HG03025 (cell line): ENCODE measurements around the gene COL6A1.
"Not testable (repeated sequence)": the region's sequence is repeated elsewhere in the genome, so short reads cannot be mapped to it uniquely, and the experiment has no call there.

Source experiments
- ATAC-seq: cut with Tn5 transposase; IDR thresholded peaks from one replicate; pipeline ENCODE4 v1.9.1; 2021; ENCODE audit warnings: mild to moderate bottlenecking, moderate library complexity; ENCODE audit not compliant: unreplicated experiment, low FRiP score

Gene COL6A1

DNA sequence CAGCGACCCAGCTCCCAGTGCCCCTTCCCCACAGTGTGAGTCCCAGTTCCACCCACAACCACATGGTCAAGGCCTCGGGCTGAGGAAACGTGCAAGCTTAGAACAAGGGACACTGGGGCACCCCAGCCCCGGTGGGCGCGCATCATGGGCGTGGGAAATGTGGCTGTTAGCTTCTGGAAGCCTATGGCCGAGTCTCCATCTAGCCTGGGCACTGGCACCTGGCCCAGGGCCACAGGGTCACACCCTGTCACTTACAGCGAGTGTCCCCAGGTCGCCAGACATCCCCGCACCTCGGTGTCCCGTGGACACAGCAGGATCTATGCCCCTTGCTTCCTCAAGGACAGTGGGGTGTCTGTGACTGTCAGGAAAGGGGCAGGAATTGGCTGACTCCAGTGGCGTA is 37.0 kb upstream of the COL6A1 start:
- ATAC-seq, result no peak

DNA sequence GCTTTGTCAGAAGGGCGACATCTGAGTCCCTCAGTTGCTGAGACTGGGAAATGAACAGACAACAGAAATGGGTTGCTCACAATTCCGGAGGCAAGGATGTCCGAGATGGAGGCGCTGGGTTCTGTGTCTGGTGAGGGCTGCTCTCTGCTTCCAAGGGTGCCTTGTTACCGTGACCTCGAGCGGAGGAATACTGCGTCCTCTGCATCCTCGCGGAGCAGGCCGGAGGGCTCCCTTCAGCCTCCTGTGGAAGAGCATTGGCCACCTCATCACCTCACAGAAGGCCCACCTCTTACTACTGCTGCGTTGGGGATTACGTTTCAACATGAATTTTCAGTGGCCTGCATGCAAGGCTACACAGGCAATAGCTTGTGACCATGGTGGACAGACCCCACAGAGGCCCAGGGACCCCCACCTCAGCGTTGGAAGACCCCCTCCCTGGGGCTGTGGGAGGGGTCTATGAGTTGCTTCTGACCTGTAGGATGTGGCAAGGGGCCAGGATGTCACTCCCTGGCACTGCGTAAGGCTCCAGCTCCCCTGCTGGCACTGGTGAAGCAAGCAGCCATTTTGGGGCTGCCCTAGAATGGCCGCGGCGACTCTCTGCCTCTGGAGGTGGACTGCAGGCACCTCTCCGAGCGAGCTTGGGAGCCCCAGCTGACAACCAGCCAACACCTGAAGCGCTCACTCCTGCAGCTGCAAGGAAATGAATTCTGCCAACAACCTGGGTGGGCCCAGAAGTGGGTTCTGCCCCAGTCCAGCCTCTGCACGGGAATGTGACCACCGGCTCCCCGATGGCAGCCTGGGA is 36.3 kb upstream of the COL6A1 start:
- ATAC-seq, result no peak

DNA sequence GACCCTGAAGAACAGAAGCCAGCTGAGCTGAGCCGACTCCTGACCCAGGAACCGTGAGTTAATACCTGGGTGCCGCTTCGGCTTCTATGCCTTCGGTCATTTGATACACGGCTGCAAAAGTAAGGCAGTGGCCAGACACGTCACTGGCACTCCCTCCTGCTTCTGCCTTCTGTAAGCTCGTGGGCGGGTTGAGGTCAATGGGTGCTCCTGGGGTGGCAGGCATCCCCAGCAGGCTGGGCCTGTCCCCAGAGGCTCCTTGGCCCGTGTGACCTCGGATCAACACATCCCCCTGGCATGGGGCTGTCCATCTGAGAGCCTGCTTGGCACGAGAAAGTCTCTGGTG is 35.7 kb upstream of the COL6A1 start:
- ATAC-seq, result no peak

DNA sequence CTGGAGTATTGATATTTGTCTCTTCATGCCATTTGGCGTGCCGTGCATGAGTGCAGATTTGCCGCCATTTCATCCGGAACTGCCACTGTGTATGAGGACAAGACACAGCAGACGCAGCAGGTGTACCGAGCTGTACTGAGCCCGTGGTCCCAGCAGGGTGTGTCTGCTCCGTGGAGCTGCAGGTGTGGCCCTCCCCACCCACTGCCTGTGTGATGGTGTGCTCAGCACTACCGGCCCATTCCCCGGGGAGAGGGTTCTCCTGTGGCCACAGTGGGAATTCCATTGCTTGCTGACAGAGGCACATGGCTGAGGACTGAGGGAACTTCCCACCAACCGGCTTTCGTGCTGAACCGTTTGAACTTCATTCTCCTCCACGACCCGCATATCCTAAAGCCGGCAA is 34.3 kb upstream of the COL6A1 start:
- no peak for ATAC-seq

DNA sequence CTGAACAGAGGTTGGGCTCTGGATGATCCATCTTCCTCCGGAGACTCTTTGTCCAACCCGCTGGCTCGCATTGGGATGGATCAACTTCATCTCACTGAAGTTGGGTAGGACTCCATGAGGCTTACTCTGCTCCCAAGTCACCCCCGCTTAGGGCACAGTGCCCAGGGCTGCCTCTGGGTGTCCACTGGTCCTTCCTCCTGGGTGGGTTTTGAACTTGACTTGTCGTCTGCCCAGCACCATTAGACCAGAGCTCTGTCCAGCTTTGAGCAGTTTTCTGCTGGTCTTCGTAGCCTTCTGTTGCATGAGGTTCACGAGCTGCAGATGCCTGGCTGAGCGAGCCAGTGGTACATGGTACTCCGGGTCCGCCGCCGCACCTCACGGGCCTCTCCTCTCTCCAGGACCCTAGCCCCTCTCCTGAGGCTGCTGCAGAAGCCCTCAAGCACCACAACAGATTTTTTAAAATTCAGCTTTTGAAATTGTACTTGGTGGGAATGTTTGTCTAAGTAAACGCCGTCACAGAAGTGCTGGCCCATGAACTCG is 33.8 kb upstream of the COL6A1 start:
- ATAC-seq, result no peak

DNA sequence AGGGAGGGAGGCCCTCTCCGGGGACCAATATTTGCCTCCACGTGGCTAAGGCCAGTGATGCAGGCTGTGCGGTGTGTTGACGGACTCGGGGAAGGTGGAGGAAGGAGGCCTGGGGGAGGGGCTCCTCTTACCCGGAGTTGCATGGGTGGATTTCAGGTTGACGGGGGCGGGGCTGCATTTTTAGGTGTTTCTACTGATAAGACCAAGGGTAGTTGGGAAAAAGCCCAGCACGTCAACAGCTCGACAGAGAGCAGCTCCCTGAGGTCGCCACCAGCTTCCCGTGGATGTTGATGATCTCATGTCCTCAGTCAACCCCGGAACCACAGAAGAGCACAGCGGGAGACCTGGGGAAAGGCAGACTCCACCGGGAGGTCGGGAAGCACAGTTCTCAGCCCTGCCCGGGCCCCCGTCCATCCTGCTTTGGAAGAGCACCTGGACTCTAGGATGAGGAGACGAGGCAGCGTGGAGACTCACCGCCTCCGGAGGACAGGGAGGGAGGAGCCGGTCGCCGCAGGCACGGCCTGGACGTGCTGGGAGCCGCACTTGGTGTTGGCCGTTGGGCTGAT is 32.9 kb upstream of the COL6A1 start:
- no peak for ATAC-seq

DNA sequence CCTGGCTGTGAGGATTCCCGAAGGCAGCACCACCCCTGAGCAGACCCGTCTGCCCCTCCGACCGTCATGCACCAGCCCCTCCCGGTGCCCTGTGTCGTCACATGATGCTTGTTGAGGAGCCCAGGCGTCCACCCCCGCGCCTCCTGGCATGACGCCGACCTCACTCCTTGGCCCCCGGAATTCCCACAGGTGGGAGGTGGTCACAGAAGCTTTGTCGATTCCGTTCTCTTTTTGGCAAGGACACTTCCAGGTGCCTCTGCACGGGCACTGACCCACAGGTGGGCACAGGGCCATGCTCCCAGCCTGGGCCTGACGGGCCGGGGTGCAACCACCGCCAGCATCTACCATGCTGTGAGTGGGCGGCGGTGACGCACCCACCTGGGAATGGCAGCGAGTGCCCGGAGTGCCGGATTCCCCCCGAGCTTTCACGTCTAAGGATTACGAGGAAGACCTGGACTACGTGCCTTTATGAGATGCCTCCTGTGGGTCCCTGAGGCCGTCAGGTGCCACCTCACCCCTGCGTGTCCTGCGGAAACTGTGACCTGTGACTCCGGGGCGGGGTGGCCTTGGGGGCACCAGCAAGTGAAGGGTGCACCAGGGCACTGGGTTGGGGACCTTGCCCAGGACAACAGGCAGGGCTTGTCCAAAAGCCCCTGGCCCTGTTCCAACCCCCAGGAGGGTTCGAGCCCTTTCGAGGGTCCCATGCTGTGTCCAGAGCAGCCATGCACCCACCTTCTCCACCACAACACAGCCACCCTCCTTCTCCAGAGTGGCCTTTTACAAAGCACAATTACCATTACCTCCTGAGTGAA is 31.4 kb upstream of the COL6A1 start:
- ATAC-seq, result no peak

DNA sequence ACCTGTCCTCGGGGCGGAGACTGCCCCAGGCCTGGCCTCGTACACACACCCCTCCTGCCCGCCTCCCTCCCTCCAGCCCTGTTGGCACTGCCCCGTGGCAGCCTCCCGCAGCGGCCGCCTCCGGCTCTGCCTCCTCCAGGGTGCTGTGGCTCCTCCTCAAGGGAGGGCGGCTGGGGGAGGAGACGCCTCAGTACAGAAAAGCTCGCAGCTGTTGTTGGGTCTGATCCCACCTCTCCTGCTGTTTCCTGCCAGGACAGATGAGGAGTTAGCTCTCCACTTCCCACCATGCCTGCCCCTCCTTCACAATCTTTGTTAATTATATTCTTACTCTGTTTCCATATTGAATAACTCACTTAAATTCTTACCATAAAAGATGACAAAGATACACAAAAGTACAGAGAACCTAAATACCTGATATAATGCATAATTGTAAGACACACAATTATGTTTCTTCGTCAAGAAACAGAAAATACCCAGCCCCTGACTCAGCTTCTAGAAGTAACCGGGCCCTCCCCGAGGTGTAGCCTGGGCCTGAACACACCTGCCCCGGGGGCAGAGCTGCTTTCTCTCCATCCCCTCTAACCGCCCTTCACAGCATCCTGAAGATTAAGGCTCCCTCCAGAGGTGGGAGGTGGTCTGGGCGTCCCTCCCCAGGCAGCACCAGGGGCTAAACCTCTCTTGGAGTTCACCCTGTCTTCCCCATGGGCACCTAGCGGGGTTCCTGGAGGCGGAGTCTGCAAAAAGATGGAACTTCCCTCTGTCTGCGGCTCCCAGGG is 30.6 kb upstream of the COL6A1 start:
- ATAC-seq, result no peak

DNA sequence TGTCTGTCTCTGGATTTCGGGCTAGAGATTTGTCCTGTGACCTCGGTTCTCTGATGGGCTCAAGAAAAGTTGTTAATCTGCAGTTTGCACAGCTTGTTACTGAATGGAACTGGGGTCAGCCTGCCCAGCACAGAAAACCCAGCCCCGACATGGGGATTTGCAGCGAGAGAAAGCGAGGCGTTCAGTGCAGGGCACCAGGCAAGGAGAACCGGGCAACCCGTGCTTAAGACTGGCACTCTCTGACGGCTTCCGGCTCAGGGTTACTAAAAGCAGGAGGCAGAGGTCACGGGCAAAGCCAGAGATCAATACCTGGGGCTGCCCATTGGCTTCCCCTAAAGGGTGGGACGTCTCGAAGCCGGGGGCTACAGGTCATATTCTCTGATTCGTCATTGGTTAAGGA is 29.9 kb upstream of the COL6A1 start:
- ATAC-seq, result no peak

DNA sequence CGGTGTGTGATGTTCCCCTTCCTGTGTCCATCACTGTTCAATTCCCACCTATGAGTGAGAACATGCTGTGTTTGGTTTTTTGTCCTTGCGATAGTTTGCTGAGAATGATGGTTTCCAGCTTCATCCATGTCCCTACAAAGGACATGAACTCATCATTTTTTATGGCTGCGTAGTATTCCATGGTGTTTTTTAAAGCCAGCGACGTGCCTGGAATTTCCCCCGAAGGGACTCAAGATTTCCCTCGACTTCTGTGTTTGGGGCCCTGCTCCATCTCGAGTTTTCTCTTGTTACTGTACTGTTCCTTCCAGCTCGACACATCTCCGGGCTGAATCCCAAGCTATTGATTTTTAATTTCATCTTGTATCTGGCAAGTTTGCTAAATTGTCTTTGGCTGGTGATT is 29.0 kb upstream of the COL6A1 start:
- not testable (repeated sequence) for ATAC-seq

DNA sequence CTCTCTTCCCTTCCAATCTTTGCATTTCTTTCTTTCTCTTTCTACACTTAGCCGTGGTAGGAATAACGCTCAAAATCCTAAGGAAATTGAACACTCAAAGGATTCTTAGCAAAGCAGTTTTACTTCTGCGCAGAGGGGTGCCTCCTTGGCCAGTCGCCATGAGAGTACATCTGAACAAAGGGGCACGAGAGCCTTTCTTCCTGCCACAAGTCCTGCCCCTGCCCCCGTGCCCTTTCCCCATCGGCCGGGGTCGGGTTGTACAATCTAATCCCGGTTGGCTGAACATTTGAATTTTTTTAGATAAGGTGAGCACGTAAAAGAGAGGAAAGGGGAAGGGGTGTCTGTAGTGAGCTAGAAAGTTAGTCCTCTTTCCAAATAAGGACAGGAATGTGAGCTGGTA is 28.6 kb upstream of the COL6A1 start:
- no peak for ATAC-seq

DNA sequence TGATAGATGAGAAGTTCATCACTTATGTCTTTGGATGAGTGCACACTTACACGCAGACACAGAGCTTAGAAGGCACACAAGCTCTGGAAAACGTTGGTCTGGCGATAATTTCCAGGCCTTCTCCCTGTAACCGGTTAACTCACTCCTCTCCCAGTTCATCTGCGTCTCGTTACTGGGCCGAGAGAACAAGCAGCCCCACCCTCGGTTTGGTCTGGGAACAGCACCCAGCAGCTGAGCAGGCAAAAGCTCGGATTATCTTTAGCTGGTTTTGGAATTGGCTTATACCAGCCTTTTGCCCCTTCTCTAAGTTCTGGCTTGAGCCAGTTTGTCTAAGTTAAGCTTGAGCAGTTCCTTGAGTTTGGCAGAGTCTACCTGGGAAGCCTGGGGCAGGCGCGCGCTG is 27.3 kb upstream of the COL6A1 start:
- no peak for ATAC-seq

DNA sequence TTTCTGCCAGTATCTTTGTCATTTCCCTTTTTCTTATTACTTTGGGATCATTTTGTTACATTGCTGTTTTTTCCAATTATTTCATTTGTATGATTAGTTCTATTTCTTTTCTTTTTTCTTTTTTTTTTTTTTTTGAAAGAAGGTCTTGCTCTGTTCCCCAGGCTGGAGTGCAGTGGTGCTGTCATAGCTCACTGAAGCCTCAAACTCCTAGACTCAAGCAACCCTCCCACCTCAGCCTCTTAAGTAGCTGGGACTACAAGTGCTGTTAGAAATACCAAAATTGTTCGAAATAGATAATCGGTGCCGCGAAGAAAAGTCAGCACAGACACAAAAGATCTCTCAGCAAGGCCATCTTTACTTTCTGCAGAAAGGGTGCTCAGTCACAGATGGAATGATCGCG is 26.6 kb upstream of the COL6A1 start:
- ATAC-seq, result no peak

DNA sequence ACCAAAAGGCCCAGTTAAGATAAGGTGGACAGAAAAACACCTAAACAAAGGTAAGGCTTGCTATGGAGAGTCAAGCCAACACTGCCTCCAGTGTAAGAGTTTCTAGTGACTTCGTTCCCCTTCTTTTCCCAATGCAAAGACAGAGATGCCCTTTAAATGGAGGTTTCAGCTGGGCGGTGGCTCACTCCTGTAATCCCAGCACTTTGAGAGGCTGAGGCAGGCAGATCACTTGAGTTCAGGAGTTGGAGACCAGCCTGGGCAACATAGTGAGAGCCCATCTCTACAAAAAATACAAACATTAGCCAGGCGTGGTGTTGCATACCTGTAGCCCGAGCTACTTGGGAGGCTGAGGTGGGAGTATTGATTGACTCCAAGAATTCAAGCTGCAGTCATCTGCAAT is 24.0 kb upstream of the COL6A1 start:
- ATAC-seq, result no peak

DNA sequence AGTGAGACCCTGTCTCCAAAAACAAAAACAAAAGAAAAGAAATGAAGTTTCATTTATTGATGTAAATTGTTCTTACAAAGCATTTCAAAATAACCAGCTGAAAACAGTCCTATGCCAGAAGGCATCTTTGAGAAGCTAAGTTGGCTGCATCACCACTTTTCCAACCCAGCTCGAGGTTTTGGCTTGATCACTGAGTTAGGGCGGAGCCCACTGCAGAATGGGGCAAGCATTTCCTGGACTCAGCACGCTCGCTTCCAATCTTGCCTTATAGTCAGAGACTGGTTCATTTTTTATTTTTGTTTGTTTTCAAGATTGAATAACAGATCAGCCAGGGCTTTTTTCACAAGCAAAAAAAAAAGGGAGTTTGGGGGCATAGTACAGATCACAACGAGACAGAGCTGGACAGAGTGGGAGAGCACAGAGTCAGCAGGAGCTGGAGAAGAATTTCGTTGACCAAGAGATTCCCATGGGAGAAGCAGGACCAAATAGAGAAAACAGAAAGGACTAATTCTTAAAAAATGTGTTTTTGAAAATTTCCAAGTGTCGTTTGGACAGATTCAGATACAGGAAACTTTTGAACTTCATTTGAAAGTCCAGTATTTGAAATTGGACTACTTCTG is 23.5 kb upstream of the COL6A1 start:
- ATAC-seq, result no peak

DNA sequence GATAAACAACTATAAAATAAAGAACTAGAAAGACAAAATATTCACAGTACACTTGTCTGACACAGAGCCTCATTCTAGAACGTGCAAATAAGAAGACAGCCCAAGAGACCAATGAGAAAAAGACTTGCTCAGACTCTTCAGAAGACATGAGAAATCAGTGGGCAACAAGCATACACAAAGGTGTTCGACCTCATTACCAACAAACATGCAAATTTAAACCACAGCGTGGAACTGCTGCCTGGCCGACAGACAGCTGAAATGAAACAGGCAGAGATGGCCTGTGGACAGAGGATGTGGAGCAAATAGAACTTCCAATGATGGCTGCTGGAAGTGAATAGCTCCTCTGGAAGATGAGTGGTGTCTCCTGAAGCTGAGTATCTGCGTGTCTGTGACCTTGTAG is 22.4 kb upstream of the COL6A1 start:
- no peak for ATAC-seq

DNA sequence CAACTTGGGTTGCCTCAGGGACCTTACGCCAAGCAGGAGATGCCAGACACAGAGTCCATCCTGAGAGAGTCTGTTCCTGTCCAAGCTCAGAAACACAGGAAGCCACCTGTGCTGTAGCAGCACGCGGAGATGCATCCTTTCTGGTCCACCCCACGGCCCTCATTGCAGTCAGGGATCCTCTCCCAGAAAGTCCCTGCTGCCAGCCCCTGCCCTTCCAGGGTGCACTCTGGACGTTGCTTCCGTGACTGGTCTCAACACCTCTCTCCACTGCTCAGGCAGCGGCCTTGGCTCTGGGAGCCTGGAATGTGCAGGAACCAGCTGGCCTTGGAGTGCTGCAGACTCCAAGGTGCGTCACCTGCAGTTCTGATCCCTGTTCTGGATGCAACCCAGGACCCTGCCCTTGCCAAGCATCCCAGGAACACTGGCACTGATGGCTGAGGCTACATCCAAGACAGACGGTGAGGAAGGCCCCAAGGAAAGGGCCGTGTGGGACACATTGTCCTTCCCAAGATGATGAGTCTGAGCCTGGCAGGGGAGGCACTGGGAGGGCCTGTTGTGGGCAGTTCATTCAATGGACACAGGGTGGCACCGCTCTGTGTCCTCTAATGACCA is 21.7 kb upstream of the COL6A1 start:
- no peak for ATAC-seq

DNA sequence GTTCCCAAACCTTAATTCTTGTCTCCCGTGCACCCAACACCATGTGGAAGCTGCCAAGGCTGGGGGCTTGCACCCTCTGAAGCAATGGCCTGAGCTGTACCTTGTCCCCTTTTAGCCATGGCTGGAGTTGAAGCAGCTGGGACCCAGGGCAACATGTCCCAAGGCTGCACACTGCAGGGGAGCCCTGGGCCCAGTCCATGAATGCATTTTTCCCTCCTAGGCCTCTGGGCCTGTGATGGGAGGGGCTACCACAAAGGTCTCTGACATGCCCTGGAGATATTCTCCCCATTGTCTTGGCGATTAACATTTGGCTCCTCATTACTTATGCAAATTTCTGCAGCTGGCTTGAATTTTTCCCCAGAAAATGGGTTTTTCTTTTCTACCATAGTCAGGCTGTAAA is 20.2 kb upstream of the COL6A1 start:
- ATAC-seq, result not testable (repeated sequence)

DNA sequence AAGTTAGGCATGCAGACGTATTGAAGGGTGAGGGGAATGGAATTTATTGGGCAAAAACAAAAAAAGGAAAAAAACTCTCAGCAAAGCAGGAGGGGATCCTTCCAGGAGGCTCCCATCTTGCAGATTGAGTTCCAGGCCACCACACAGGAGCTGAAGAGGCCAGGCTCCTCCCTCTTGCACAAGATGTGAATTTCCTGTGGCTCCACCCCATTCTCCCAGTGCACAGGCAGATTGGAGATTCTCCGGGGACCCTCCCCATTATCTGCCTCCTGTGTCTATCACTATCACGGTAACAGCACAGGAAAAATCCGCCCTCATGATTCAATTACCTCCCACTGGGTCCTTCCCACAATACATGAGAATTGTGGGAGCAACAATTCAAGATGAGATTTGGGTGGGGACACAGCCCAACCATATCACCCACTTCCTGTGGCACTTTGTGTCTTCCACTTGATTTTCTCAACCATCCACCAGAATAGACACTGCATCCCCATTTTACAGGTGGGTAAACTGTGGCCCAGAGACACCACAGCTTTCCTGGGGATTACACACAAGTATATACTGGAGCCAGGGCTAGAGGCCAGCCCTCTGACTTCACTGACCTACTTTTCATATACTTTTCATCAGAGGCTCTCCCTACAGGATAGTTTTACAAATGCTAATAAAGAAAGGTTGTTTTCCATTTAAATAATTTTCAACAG is 18.9 kb upstream of the COL6A1 start:
- no peak for ATAC-seq
